Measurements from ENCODE around the gene KLKB1. TPM values are rescaled to one million over a fixed set of nuclear protein-coding genes. Genes with fewer than 3 reads are reported as not detected.

KLKB1 gene
- polyA plus RNA-seq, 3 donors: 0.28 TPM; not detected in 2

DNA sequence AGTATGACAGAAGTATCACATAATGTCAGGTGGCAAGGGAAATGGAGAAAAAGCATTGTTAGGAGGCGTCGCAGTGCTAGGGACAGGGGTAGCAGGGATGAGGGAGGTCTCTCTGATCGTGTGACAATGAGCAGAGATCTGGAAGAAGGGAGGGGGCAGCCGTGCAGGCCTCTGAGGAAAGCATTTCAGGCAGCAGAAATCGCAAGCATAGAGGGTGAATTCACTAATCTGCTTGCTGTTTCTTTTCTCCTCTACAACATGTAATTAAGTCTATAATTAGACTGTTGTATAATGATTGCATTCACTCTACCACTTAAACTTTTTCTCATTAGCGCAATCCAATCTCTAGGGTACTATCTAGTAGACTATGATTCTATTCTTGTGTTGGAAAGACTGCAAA lies 26.8 kb upstream of the KLKB1 start:
- Histone ChIP-seq H3K4me1 (ENCODE audit: control insufficient read depth in 1 of 2, insufficient read depth in 2 of 2, low read length in 2 of 2) (no peaks in the 10 kb centered on the region), H3K27me3 (ENCODE audit: control insufficient read depth in 2 of 2, insufficient read depth in 2 of 2, low read length in 2 of 2) (no peaks in the 10 kb centered on the region), H3K36me3 (replicated peaks in 1 of 2; ENCODE audit: control insufficient read depth in 1 of 2, insufficient read depth in 2 of 2, low read length in 2 of 2) (peaks cover 0 to 17% of the 10 kb centered on the region in 2 donors), H3K9me3 (replicated peaks in 1 of 2; ENCODE audit: control insufficient read depth in 1 of 2, insufficient read depth in 1 of 2, low read length in 2 of 2) (peaks cover 0 to 9% of the 10 kb centered on the region in 2 donors), H4K20me1 (ENCODE audit: insufficient read depth, low read length) (no peaks in the 10 kb centered on the region), H3K79me2 (ENCODE audit: insufficient read depth, low read length) (no peaks in the 10 kb centered on the region), H3K9ac (ENCODE audit: insufficient read depth, low read length, poor library complexity, severe bottlenecking) (no peak overlapping the region), H3K4me2 (replicated peaks; ENCODE audit: extremely low read depth, low read length, poor library complexity, severe bottlenecking) (no peak overlapping the region), H2AFZ (ENCODE audit: insufficient read depth, low read depth, low read length, poor library complexity, severe bottlenecking) (no peak overlapping the region), H3K27ac (ENCODE audit: low read depth in 1 of 2, low read length in 2 of 2) (no peak overlapping the region), H3K4me3 (replicated peaks in 1 of 3; ENCODE audit: low read depth in 2 of 3, low read length in 3 of 3) (no peak overlapping the region)
- Mint-ChIP-seq H3K4me1 (peaks cover 6% of the 10 kb centered on the region), H3K4me3 (no peak overlapping the region), H3K27me3 (ENCODE audit: low read depth in 3 of 3) (no peaks in the 10 kb centered on the region), H3K9me3 (peaks cover 0 to 6% (median 3%) of the 10 kb centered on the region in 7 donors), H3K36me3 (peaks cover 13 to 15% of the 10 kb centered on the region in 2 donors), H3K27ac (peak overlapping the region in 1 of 7 donors; percentile 73)
- 93% methylated on average over 2 of the region's 6 CpGs for WGBS (ENCODE audit: insufficient coverage)
- TF ChIP-seq, protein P1, sequence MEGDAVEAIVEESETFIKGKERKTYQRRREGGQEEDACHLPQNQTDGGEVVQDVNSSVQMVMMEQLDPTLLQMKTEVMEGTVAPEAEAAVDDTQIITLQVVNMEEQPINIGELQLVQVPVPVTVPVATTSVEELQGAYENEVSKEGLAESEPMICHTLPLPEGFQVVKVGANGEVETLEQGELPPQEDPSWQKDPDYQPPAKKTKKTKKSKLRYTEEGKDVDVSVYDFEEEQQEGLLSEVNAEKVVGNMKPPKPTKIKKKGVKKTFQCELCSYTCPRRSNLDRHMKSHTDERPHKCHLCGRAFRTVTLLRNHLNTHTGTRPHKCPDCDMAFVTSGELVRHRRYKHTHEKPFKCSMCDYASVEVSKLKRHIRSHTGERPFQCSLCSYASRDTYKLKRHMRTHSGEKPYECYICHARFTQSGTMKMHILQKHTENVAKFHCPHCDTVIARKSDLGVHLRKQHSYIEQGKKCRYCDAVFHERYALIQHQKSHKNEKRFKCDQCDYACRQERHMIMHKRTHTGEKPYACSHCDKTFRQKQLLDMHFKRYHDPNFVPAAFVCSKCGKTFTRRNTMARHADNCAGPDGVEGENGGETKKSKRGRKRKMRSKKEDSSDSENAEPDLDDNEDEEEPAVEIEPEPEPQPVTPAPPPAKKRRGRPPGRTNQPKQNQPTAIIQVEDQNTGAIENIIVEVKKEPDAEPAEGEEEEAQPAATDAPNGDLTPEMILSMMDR (IDR thresholded peaks at IDR 0.05): no peak
- intact Hi-C loops (cut with micrococcal nuclease): no loop called here
- no peak for DNase-seq

DNA sequence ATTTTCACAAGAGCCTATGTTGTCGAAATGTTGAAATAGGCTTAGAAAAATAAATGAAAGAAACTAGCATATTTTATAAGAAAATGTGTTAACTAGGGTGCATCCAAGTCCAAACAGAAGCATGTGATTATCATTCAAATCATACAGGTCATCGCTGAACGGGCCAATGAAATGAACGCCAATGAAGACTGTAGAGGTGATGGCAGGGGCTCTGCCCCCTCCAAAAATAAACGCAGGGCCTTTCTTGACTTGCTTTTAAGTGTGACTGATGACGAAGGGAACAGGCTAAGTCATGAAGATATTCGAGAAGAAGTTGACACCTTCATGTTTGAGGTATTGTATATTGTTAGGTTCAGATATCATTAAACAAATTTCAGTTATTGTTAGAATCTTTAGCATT lies 26.3 kb upstream of the KLKB1 start:
- Histone ChIP-seq H3K9me3 (replicated peaks in 1 of 2; ENCODE audit: control insufficient read depth in 1 of 2, insufficient read depth in 1 of 2, low read length in 2 of 2) (peaks cover 0 to 9% of the 10 kb centered on the region in 2 donors), H3K4me2 (replicated peaks; ENCODE audit: extremely low read depth, low read length, poor library complexity, severe bottlenecking) (no peak overlapping the region), H2AFZ (ENCODE audit: insufficient read depth, low read depth, low read length, poor library complexity, severe bottlenecking) (no peak overlapping the region), H3K27ac (ENCODE audit: low read depth in 1 of 2, low read length in 2 of 2) (no peak overlapping the region), H3K9ac (ENCODE audit: insufficient read depth, low read length, poor library complexity, severe bottlenecking) (no peak overlapping the region), H4K20me1 (ENCODE audit: insufficient read depth, low read length) (no peaks in the 10 kb centered on the region), H3K27me3 (ENCODE audit: control insufficient read depth in 2 of 2, insufficient read depth in 2 of 2, low read length in 2 of 2) (no peaks in the 10 kb centered on the region), H3K4me3 (replicated peaks in 1 of 3; ENCODE audit: low read depth in 2 of 3, low read length in 3 of 3) (no peak overlapping the region), H3K79me2 (ENCODE audit: insufficient read depth, low read length) (no peaks in the 10 kb centered on the region), H3K36me3 (replicated peaks in 1 of 2; ENCODE audit: control insufficient read depth in 1 of 2, insufficient read depth in 2 of 2, low read length in 2 of 2) (peaks cover 0 to 15% of the 10 kb centered on the region in 2 donors), H3K4me1 (ENCODE audit: control insufficient read depth in 1 of 2, insufficient read depth in 2 of 2, low read length in 2 of 2) (no peaks in the 10 kb centered on the region)
- Mint-ChIP-seq H3K4me1 (peaks cover 6% of the 10 kb centered on the region), H3K27ac (peak overlapping the region in 1 of 7 donors; percentile 61), H3K36me3 (peaks cover 11 to 12% of the 10 kb centered on the region in 2 donors), H3K4me3 (no peak overlapping the region), H3K9me3 (peaks cover 0 to 8% (median 3%) of the 10 kb centered on the region in 7 donors), H3K27me3 (ENCODE audit: low read depth in 3 of 3) (no peaks in the 10 kb centered on the region)
- no peak for DNase-seq
- TF ChIP-seq, protein P1 (IDR thresholded peaks at IDR 0.05): no peak
- intact Hi-C loops (cut with micrococcal nuclease): no loop called here
- 100% methylated on average over 3 of the region's 7 CpGs for WGBS (ENCODE audit: insufficient coverage)

Measured in CD14-positive monocyte (primary cell).